ENCODE results near the gene SIGLEC9.

DNA sequence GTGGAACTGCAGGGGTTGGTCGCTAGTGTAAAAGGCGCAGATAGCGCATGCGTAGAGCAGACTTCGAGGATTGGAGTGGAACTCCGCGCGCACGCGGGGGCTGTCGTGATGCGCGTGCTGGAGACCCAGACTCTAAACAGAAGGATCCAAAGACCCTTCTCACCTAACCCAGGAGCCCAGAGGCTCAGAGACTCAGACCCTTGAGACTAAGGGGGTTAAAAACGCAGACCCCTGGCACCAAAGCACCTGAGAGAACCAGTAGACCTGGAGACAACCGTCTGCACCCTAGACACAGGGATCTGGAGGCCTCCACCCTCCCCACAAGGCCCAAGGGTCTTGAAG is 15.9 kb upstream of the SIGLEC9 start:
- TF ChIP-seq, protein P1, sequence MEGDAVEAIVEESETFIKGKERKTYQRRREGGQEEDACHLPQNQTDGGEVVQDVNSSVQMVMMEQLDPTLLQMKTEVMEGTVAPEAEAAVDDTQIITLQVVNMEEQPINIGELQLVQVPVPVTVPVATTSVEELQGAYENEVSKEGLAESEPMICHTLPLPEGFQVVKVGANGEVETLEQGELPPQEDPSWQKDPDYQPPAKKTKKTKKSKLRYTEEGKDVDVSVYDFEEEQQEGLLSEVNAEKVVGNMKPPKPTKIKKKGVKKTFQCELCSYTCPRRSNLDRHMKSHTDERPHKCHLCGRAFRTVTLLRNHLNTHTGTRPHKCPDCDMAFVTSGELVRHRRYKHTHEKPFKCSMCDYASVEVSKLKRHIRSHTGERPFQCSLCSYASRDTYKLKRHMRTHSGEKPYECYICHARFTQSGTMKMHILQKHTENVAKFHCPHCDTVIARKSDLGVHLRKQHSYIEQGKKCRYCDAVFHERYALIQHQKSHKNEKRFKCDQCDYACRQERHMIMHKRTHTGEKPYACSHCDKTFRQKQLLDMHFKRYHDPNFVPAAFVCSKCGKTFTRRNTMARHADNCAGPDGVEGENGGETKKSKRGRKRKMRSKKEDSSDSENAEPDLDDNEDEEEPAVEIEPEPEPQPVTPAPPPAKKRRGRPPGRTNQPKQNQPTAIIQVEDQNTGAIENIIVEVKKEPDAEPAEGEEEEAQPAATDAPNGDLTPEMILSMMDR (IDR thresholded peaks at IDR 0.05): no peak
- no peak for TF ChIP-seq POLR2A (IDR thresholded peaks at IDR 0.05)

All from ovary (tissue), 3 donors.